HG03457 (cell line): ENCODE results near the gene EPB41.

Experiments
- ATAC-seq: cut with Tn5 transposase; IDR thresholded peaks from one replicate; pipeline ENCODE4 v1.9.1; 2021; ENCODE audit warnings: moderate number of reproducible peaks; ENCODE audit not compliant: unreplicated experiment

Gene EPB41

GRCh38 chr1:28890836-28891235 is 23.5 kb upstream of the EPB41 start:
- ATAC-seq = no peak

DNA sequence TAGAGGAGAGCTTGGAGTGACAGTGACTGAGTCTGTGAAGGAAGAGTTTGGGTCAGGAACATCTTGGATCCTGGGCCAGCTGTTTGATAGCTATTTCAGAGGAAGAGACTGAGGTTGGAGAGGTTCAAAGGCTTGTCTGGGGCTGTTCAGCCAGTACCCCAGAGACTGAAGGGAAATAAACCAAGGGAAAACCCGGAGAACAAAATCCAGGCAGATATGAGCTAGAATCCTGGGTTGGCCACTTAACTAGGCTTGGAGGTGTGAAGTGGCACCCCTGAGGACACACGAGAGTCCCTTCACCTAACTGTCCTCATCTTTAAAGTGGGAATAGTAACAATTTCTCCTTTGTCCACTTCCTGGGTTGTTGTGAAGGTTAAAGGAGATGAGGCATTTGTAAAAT is 23.1 kb upstream of the EPB41 start:
- no peak for ATAC-seq

GRCh38 chr1:28893403-28894102 is 20.8 kb upstream of the EPB41 start:
- no peak for ATAC-seq

- no peak for ATAC-seq
These were observed 19.6 kb upstream of the EPB41 start for GRCh38 chr1:28894785-28895184.

DNA sequence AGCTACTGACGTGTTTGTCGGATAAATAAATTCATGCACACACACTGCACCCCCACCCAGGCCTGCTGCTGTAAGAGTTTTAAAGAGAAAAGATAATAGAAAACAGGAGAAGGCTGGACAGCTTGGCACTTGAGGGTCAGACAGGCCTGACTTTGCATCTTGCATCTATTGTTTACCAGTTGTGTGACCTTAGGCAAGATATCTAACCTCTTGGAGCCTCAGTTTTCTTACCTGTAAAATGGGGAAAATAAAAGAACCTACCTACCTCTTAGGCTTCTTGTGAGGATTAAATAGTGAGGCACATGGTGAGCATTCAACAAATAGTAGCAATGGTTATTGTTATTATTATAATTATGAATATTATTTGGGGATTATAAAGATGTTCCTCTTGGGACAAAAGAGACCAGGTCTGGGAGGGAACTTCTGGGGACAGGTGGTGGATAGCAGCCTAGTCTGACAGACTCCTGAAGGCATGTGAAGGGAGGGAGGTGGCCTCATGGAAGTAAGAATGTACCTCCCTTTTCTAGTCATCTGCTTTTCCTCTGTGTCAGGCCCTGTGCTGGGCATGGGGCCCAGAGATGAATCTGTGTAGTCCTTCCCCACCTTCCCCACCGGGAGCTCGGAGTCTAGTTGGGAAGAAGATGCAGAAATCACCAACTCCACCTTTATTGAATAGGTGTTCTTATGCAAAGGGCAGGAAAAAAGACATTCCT is 18.3 kb upstream of the EPB41 start:
- no peak for ATAC-seq

- no peak for ATAC-seq
These were observed 17.8 kb upstream of the EPB41 start for GRCh38 chr1:28896609-28896986.

- ATAC-seq = no peak
These were observed 16.6 kb upstream of the EPB41 start for GRCh38 chr1:28897789-28898188.

DNA sequence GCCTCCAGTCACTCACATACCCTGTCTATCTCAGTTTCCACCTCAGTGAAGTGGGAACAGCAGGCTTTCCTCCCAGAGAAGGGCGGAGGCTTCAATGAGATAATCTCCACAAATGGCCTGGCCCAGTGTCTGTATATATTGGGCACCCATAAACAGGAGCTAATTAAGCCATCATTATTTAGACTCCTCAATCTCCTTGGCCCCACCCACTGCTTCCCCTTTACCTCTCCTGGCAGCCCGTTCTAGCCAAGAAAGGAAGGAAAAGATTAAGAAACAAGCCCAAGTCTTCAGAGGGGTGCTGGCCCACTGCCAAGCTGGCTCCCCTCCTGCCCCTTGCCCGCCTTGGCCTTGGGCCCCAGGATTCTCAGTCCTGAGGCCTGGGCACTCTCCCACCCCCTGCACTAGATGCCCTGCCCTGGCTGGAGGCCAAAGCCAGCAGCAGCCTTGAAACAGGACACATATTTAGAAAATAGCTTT is 15.9 kb upstream of the EPB41 start:
- no peak for ATAC-seq

DNA sequence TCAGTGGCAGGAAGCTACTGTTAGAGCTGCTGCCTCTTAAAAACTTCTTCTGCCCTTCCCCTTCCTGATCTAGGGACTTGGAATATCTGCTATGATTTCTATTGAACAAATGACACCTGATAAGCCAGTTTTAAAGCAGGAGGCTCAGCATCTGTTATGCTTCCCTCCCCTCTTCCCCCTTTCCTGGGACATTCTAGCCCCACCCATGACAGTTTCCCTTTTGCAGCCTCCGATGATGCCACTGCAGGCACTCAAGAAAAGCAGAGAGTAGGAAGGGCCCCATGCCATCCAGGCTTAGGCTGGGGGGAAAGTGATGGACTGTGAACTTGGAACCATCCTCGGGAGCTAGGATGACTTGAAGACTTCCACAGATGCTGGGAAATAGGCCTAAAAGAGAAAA is 15.1 kb upstream of the EPB41 start:
- ATAC-seq = no peak

DNA sequence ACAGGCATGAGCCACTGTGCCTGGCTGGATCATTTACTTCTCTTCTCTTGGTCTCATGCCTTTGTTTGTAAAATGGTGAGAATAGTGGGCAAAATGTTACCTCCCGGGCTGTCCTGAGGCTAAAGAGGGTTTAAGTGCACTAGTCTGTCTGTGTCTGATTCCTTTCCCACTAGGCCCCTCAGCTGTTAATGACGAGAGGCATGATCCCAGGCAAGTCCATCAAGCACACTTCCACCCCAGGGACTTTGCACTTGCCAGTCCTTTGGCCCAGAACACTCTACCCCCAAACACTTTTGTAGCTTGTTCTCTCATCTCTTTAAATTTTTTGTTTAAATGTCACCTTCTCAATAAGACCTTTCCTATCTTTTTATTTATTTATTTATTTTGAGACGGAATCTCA is 13.8 kb upstream of the EPB41 start:
- ATAC-seq = no peak

- no peak for ATAC-seq
These were observed 11.6 kb upstream of the EPB41 start for GRCh38 chr1:28902738-28903137.

DNA sequence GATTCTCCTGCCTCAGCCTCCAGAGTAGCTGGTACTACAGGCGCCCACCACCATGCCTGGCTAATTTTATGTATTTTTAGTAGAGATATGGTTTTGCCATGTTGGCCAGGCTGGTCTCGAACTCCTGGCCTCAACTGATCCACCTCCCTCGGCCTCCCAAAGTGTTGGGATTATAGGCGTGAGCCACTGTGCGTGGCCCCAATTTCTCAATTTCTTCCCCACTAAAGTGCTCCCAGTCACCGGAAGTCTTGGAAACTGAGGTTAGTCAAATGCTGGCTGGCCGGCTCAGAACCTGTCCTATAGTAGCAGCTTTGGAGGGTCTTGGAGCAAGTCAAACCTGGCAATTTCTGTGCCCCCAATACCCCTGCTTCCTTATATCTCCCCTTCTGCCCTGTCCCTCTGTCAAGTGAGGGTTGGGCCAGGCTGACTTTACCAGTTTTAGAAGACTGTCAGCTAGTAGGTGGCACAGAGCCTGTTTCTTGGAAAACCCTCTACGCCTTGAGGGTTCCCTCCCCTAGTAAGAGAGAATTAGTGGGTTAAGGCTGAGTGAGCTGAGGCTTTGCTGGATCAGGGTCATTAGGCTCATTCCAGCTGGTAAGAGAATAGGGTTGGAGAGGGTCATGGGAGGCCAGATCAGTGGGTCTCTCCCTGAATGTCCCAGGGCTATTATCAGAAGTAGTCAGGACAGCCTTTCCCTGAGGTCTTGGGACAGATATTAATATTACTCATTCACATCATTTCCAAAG is 8.3 kb upstream of the EPB41 start:
- ATAC-seq = no peak

GRCh38 chr1:28909198-28909597 is 5.2 kb upstream of the EPB41 start:
- no peak for ATAC-seq

DNA sequence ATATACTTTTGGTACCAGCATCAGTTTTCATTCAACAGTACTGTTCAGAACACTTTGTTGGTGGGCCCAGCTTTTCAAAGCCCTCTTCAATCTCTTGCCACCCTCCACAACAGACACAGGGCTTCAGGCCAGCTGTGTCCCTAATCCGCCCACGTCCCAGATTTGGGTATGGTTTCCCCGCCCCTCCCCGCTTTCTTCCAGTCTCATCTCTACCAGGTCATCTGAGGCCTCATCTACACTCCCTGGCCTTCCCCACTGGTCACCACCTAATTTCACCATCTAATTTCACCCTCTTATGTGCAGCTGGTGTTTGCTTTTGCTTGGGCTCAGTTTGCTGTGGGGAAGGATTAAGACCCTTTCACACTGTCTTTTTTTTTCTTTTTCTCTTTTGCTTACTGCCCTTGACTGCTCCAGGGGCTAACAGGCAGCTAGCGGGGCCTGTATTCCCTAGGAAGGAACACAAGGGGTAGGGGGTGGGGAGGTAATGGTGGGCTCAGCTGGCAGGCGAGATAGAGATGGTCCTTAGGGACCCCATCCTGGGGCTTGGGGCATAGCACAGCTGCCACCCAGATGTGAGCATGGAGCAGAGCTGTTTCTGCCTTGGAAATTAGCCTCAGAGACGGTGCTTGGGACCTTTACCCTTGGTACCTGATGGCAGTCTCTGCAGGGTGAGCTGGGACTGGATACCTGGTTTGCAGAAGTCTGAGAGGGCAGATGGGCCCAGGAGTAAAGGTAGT is 3.8 kb upstream of the EPB41 start:
- no peak for ATAC-seq

DNA sequence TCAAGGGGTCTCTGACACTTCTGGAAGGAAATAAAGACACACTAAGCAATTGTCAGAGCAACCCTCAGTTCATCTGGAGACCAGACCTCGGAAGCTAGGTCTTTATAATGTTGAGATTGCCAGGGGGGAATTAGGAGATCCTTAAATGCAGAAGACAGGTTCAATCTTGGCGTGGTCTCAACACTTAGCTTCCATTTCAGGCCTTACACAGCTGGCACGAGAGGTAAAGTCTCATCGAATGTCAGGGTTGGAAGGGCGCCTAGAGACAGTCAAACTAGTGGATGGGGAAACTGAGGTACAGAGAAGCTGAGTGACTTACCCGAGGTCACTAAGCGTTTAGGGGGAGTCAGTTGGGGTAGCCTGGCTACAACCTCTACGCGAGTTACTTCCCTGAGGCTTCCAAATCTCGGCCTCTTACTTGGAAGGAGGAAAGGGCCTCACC is 562 bp upstream of the EPB41 start:
- ATAC-seq = no peak

- no peak for ATAC-seq
These were observed 894 bp downstream of the EPB41 start for GRCh38 chr1:28915031-28915895.

GRCh38 chr1:28917757-28918118 is 3.4 kb downstream of the EPB41 start:
- no peak for ATAC-seq

DNA sequence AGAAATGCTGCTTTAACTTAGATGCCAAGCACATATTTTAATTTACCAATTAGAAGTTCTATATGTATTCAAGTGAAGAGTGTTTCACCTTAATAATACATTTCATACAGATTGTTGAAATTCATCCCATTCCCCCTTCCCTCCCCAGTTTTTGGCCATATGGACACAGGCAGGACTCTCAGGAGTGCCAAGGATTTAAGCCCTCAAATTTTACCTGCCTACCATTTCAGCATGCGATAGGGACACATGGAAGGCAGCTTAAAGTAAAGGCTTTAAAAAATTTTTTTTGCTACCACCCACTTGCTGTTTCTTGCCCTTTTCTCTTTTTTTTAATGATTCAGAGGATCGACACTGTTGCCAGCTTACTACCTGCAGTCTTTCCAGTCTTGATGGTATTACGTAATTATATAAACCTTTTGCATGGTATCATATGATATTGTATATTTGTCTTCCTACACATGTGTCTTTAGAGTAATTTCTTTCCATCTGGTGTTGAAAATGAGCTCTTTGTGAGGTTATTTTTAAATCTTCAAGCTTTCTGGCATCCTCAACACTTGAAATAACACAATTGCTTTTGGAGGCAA is 7.0 kb downstream of the EPB41 start:
- ATAC-seq = no peak

DNA sequence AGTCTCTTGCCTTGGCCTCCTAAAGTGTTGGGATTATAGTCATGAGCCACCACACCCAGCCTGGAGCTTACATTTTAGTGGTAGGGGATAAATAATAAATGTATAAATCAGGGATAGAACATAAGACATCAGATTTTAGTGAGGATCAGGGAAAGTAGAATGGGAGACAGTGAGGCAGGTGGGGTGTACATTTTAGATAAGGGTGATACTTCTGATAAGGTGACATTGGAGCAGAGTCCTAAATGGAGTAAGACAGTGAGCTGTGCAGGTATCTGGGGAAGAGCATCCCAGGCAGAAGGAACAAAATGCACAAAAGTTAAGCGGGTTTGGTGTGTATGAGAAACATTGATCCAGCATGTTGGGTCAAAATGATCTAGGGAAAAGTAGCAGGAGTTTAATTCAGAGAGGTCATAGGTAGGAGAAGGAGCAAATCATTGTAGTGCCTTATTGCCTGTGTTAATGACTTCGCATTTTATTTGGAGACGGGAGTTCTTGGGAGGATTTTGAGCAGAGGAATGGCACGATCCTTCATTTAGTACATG is 11.1 kb downstream of the EPB41 start:
- no peak for ATAC-seq
